LoVo (cell line): Measurements from ENCODE around the gene DCUN1D2.
"Not testable (repeated sequence)": the region's sequence is repeated elsewhere in the genome, so short reads cannot be mapped to it uniquely, and the experiment has no call there.

Source experiments
- DNase-seq: peaks from one replicate; pipeline ENCODE4 v3.0.0-alpha.2; 2016; ENCODE audit warnings: low spot score

The DCUN1D2 gene

DNA sequence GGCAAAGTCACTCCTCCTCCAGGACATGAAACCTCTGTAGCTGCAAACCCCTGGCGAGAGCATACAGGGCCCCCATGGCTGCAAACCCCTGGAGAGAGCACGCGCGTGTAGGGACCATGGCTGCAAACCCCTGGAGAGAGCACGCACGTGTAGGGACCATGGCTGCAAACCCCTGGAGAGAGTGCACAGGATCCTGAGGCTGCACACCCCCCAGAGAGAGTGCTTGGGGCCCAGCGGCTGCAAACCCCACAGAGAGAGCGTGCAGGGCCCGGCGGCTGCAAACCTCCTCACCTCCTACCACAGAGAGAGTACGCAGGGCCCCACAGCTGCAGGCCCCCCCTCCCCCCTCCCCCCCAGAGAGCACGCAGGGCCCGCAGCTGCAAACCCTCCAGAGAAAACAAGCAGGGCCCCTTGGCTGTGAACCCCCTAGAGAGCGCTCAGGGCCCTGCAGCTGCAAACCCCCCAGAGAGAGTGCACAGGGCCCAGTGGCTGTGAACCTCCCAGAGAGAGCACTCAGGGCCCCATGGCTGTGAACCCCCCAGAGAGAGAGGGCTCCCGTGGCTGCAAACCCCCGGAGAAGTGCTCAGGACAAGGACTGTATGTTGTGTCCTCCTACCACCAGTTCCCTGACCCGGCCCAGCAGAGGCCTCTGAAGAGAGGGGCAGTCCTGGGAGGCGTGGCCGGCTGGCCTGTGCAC is 44.6 kb downstream of the DCUN1D2 start:
- DNase-seq = no peak

GRCh38 chr13:113443991-113444390 is 46.5 kb downstream of the DCUN1D2 start:
- no peak for DNase-seq

- no peak for DNase-seq
Observed at GRCh38 chr13:113442985-113443362, 47.5 kb downstream of the DCUN1D2 start.

DNA sequence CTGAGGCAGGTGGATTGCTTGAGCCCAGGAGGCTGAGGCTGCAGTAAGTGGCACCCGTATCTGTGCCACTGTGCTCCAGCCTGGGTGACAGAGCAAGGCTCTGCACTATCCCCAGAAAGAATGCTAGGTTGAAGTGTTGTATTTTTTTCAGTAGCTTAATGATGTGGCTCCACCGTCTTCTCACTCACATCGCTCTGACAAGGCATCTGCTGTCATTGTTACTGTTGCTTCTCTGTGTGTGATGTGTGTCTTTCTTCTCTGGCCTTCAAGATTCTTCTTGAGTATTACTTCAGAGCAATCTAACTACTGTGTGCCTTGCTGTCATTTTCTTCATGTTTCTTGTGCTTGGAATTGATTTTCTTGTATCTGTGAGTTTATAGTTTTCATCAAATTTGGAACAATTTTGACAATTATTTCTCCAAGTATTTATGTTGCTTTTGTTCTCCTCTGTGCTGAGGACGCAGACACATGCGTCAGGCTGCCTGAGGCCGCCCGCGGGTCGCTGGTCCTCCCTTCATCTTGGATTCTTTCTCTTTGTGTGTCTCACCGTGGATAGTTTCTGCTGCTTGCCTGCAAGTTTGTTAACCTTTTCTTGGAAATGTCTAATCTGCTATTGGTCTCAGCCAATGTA is 48.0 kb downstream of the DCUN1D2 start:
- DNase-seq = no peak

DNA sequence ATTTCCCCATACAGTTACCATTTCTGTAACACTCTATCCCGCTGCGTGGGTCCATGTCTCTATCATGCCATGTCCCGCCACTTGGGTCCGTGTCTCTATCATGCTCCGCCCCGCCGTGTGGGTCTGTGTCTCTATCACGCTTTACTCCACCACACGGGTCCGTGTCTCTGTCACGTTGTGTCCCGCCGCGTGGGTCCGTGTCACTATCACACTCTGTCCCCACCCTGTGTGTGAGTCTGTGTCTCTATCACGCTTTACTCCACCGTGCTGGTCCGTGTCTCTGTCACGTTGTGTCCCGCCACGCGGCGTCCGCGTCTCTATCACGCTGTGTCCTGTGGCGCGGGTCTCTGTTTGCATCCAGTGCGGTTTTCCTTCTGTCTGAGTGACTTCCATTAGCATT is 48.9 kb downstream of the DCUN1D2 start:
- no peak for DNase-seq

DNA sequence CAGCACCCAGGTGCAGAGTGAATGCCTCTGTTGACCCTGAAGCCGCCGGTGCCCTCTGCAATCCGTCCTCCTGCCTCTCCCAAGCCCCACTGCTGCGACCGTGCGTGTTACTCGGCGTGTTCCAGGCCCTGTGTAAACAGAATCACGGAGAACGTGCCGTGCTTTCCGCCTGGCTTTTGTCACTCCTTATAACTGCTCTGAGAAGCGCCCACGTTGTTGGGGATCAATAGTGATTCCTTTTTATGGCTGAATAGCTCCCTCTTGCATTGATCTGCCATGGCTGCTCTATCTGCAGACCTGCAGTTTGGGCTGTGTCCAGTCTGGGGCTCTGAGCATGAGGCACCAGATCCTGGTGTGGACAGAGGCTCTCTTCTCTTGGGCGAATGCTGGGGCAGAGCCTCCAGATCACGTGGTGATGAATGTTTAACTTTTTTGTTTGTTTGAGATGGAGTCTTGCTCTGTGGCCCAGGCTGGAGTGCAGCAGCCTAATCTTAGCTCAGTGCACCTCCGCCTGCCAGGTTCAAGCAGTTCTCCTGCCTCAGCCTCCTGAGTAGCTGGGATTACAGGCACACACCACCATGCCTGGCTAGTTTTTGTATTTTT is 53.0 kb downstream of the DCUN1D2 start:
- DNase-seq = no peak

DNA sequence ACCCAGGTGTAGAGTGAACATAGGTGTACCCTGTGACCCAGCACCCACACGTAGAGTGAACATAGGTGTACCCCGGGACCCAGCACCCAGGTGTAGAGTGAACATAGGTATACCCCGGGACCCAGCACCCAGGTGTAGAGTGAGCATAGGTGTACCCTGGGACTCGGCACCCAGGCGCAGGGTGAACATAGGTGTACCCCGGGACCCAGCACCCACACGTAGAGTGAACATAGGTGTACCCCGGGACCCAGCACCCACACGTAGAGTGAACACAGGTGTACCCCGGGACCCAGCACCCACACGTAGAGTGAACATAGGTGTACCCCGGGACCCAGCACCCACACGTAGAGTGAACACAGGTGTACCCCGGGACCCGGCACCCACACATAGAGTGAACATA is 53.6 kb downstream of the DCUN1D2 start:
- DNase-seq = not testable (repeated sequence)

DNA sequence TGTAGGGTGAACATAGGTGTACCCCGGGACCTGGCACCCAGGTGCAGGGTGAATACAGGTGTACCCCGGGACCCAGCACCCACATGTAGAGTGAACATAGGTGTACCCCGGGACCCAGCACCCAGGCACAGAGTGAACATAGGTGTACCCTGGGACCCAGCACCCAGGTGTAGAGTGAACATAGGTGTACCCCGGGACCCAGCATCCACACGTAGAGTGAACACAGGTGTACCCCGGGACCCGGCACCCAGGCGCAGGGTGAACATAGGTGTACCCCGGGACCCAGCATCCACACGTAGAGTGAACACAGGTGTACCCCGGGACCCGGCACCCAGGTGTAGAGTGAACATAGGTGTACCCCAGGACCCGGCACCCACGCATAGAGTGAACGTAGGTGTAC is 54.6 kb downstream of the DCUN1D2 start:
- DNase-seq = not testable (repeated sequence)

DNA sequence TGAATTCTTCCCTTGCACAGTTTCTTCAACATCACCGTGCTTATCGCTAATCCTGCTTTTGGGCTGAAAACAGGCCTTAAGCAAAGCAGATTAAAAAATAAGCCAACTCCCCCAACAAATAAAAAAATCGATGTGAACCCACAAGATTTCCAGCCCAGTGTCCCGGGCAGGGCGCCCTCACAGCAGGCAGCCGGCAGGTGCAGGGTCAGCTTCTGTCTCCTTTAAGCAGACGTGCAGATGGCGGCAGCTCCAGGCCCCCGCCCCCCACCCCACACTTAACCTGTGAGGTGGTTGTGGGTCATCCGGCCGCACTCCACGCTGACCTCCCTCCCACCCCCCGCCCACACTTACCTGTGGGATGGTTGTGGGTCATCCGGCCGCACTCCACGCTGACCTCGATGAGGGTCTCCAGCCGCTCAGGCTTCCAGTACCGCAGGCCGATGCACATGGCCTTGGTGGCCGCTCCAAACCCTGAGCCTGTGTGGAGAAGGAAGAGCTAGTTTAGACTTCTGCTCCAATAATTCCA is 57.1 kb downstream of the DCUN1D2 start:
- no peak for DNase-seq

DNA sequence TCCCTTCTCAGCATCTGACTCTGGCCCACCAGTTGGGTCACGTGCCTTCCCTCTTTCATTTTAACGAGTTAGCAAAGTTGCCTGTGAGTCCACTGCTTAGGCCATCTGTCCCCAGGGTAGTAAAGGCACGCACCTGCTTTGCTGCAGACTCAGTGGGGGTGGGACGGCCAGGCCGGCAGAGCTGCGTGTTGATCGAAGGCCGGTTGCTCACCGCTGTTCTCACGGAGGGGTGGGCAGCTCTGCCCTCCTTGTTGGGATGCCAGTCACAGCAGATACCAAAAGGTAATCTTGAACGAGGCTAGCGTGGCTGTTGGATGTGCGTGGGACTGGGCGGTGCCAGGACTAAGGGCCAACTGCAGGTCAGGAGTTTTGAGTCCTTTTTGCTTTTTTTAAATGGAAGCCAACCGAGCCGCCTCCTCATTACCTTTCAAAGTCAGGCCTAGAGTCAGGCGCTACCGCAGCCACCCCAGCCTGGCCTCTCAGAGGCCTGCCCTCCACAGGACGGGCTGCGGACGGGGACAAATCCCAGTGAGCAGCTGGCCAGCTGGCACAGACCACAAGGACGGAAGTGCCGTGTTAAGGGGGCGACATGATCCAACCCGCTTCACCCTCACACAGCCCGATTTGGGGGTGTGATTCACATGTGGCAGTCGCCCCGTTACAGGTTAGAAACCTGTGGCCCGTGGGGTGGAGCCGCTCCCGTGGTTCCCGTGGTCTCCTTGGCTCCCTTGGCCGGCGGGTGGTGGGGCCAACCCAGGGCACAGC is 57.8 kb downstream of the DCUN1D2 start:
- no peak for DNase-seq

DNA sequence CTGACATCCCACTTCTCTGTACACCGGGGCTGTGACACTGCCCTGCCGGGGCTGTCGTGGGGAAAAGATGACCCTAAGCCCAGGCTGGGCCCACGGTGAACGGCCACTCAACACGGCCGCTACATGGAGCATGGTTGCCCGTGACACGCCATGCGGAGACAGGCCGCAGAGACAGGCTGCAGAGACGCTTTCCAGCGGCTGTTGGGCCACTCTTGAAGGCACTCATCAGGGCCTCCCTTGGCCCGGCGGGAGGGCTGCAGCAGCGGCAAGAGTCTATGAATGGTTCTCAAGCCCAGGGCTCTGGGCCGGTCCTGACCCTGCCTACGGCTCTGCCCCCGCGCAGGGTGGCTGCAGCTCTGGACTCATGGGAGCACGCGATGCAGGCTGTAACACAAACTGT is 59.3 kb downstream of the DCUN1D2 start:
- no peak for DNase-seq

DNA sequence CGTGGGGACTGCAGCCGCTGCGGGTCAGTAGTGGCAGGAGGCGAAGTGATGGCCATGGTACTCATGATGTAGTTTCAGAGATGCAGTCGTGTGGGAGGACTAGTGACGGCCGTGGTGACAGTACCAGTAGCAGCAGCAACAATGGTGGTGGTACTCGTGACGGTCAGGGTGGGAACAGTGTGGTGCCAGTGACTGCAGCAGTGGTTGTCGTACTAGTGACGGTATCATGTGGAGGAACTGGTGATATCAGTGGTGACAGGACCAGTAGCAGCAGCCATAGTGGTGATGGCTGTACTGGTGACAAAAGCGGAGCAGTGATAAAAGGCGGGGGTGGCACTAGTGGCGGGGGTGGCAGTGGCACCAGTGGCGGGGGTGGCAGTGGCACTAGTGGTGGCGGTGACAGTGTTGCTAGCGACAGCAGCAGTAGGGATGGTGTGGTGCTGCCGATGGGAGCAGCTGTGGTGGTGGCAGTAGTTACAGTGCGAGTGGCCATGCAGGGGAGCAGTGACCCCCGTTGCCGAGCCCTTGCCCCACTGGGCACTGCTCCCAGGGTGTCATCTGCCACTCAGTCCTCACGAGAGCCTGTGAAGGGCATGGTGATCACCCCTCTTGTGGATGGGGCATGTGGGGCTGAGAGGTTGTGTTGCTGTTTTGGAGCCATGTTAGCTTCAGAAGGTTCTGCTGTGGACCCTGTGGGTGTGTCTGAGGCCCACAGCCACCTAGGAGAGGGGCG is 60.0 kb downstream of the DCUN1D2 start:
- no peak for DNase-seq

DNA sequence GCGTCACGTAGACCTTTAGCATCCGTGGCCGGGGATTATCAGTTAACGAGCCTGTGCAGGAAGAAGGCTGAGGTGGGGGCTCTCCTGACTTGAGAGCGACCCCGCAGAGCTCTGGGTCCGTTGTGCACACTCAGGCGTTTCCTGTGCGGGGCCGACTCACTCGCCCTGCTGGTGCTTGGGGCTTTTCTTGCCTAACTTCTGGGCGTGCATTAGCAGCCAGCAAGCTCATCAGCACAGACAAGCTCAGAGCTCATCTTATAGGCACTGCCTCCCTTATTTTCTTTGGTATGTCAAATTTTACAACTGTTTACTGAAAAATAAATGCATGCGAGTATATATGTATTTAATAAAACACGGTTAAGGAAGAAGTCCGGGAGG is 60.9 kb downstream of the DCUN1D2 start:
- DNase-seq = no peak

DNA sequence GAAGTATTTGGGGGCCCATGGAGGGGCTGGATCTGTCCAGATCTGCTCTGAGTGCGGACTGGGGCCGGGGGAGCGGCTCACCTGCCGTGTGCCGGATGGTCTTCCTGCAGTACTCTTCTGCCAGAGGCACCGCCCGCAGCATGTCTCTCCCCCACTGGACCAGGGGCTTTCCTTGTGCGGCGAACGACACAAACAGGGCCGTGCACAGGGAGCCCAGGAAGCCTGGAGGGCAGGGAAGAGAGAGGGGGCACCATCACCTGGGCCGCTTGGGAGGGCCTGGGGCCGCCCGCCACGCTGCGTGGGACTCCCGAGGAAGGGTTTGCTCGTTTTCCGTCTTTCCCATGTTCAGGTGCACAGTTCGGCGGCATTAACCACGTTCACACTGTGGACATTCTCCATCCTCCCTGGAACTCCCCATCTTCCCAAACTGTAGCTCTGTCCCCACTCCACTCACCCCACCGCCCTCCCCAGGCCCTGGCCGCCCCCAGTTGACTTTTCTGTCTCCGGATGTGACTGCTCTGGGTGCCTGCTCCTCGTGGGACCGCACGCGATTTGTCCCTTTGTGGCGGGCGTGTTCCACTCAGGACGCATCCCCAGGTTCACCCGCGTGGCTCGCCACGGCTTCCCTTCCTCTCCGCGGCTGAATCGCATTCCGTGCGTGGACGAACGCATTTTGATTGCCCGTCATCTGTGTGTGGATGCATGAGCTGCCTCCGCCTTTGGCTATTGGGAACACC is 61.5 kb downstream of the DCUN1D2 start:
- DNase-seq = no peak

GRCh38 chr13:113428469-113428865 is 62.0 kb downstream of the DCUN1D2 start:
- no peak for DNase-seq

DNA sequence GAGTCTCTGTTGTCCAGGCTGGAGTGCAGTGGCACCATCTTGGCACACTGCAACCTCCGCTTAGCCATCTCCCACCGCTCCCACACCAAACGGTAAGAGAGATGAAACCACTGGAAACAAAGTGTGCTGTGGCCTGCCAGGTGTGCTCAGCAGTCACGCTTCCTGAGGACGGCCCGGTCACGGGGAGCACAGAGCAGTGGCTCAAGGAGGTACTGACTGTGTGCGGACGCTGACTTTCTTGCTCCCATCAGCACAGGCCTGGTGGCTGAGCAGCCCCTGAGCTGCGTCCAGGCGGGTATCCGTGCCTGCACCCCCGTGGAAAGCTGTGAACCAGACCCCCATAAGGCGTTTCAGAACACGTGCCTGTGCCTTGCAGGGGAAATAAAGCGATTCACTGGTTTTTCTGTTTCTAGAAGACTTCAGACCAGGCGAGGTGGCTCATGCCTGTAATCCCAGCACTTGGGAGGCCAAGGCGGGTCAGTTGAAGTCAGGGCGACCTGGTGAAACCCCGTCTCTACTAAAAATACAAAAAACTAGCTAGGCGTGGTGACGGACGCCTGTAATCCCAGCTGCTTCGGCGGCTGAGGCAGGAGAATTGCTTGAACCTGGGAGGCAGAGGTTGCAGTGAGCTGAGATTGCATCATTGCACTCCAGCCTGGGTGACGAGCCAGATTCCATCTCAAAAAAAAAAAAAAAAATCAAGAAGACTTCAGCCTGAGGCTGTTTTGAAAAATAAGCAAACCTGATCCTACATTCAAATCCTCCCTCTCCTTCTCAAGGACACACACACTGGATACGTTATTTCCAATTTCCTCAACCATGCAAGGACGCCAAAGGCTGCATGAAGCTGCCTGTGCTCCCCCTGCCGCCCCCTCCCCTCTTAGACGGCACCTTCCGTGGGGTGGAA is 62.7 kb downstream of the DCUN1D2 start:
- DNase-seq = no peak

- no peak for DNase-seq
Observed at GRCh38 chr13:113426591-113426986, 63.9 kb downstream of the DCUN1D2 start.

DNA sequence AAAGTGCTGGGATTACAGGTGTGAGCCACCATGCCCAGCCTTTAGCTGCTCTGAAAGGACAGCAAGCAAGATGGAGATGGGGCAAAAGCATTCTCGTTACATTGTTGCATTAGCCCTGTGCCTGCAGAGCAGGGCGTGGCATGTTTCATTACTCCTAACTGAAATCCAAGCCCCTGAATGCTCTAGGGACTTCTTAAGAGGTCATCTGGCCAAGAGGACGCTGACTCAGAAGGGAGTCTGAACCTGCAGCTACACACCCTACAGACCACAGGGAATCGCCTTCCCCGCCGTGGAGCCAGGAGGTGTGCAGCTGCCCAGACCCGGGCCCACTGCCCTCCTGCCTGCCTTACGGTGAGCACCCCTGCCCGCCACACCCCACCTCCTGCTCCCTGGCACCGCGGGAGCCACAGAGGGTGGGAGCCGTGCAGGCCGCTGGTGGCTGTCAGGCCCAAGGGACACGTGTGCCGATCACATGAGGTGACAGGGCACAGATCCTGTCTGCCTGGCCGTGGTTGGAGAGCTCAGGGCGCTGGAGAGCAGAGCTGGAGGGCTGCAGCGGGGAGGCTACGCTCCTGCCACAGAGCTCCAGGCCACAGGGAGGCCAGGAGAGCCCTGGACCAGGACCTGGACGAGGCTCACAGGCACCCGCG is 64.4 kb downstream of the DCUN1D2 start:
- no peak for DNase-seq

DNA sequence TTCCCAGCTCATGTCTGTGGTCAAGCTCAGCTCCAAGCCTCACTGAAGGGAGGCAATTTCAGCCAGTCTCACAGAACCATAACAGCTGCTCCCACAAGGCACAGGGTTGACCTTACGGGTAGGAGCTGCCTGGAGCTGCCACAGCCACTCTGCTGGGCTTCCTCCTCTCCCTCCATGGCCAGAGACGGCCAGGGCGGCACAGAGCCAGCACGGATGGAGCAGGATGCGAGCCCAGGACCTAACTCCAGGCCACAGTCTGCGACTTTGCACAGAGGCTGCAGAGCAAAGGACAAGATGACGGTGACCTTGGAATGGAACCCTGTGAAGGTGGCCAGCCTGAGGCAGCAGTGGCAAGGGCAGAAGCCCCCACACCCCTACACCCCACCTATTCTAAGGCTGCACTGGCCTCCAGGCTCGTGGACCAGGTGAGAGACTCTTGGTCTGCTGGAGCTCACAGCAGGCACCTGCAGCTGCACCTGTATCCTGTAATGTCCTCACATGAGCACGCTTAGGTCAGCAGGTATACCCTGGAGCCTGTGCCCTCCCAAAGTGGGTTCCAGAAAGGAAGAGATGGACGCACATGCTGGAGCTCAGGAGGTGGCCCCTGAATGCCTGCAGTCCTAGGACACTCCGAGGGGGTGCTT is 66.9 kb downstream of the DCUN1D2 start:
- DNase-seq = no peak
